DMS79 treated with DMSO at 0.1 percent for 48 hours (cell line): ENCODE data around the gene DOCK9.

Source experiments
- DNase-seq: peaks from one replicate; lab custom pipeline; 2025; lab: John Stamatoyannopoulos, UW

DOCK9 gene

GRCh38 chr13:98945863-98946605, 31.8 kb downstream of the DOCK9 start:
- no peak for DNase-seq

- DNase-seq: no peak
These were observed 33.5 kb downstream of the DOCK9 start for GRCh38 chr13:98944336-98944735.

- DNase-seq: no peak
These were observed 34.9 kb downstream of the DOCK9 start for GRCh38 chr13:98942997-98943396.

DNA sequence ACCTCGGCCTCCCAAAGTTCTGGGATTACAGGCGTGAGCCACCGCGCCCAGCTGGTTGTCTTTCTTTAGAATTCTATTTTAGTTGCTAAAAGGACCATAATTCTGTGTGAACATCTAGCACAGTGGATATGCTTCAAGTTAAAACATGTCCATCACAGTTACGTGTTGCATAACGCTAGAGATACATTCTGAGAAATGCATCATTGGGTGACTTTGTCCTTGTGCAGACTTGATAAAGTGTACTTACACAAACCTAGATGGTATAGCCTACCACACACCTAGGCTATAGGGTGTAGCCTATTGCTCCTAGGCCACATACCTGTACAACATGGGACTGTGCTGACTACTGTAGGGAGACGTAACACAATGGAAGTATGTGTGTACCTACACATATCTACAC, 35.4 kb downstream of the DOCK9 start:
- no peak for DNase-seq

DNA sequence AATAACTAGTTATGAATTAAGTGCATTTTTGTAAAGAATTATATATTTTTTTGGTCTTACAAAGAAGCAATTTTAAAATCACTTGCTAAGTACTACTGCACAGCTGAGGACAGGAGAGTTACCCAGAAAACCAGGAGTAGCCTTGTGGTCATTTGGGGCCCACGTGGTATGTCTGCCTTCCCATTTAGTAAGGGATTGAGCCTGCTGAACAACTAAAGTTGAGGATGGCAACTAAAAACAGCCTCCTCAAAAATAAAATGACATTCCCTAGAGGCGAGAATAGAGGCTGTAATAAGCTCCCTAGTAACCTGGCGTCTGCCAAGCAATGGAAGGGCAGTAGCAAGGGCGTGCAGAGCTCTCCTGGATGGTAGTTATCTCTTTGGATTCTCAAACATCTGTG, 36.3 kb downstream of the DOCK9 start:
- DNase-seq: no peak

- no peak for DNase-seq
These were observed 36.7 kb downstream of the DOCK9 start for GRCh38 chr13:98941126-98941525.

- no peak for DNase-seq
These were observed 37.4 kb downstream of the DOCK9 start for GRCh38 chr13:98940325-98941001.

DNA sequence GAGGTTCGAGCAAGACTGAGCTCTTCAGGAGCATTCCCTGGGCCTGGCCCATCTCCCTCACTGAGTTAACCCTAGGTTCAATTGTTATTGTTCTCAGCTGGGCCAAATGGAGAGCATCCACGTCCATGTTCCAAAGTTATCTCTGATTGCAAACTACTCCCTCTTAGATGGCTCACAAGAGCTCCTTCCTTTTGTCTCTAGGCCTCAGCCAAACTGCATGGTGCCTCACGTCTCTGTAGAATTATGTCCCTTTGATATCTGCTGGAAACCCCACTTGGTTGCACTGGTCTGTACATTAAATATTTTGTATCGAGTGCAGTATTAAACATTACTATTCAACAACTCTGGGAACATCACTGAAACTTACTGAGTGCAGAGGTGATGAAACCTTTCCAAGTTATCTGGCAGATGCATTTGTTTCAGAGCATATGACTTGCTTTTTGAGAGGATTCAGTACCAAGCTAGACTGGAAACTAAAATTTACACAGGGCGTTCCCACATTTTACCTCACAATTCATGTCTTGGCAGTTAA, 38.1 kb downstream of the DOCK9 start:
- DNase-seq: no peak

DNA sequence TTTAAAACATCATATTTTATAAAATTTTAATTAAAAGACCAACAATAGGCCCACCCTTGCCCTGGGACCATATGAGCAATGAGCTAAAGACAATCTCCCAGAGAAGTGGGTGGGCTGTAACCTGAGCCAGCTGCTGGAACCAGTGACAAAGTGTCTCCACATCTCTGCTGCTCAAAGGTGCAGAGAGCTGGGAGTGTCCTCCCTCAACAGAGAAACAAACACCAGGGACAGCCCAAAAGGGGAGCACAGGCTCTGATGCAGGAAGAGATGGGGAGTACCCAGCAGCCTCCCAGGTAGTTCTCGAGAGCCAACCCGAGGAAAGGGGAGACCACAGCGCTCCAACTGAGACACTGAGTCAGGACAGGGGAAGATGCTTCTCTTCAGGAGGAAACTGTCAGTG, 39.1 kb downstream of the DOCK9 start:
- DNase-seq: peak; percentile 36

DNA sequence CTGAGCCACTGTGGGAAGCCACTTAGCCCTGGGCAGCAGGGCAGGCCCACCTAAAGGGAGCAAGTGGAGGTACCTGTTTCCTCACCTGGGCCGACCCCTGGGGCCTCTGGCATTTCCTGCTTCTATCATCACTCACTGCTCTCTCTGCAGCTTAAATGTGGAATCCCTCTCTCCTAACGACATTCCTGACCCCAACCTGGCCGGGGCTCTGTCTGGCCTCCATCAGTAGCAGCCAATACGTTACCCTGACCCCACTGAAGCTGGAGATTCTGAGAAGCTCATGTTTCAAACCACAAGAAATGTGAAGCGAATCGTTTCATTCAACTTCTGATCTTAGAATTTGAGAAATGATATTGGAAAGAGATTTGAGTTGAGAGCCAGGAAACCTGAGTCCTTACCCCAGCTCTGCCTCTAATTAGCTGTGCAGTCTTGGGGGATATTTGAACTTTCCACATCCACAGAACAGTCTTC, 39.9 kb downstream of the DOCK9 start:
- DNase-seq: peak; percentile 35

- DNase-seq: no peak
These were observed 43.6 kb downstream of the DOCK9 start for GRCh38 chr13:98934243-98934642.

GRCh38 chr13:98930151-98930591, 47.7 kb downstream of the DOCK9 start:
- DNase-seq: peak; percentile 66

DNA sequence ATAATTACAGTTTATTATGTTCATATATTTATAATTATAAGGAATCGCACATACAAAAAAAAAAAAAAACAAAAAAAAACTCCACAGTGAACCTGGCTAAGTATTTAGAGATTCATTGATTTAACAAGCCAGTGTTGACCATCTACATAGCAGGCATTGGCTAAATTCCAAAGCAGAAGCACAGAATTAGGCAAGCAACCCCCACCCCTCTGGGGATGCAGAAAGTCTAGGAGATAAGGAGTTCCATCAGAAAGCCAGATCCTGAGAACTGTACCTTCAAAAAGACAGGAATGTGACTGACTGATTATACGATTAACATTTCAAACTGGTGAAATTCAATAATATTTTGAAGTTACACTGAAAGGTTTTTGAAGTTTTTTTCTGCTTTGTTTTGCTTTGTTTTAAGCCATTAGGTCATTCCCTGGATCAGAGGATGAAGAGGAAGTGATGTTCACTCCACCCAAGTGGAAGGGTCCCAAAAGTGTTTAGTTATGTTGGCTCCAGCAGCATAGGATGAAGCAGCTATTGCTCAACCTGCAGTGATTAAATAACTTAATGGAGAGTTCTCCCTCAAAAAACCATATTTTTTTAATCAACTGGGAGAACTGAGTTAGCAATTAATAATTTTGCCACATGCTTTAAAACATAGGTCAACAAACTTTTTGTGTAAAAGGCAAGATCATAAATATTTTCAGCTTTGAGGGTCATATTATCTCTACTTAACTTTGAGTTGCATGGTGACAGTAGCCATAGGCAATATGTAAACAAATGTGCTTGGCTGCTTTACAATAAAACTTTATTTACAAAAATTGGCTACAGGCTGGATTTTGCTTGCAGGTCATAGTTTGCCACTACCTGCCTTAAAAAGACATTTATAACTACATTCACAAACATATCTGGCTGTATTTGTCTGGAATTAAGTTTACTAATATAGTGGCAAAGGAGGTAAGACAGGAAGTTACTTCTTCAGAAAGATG, 49.6 kb downstream of the DOCK9 start:
- no peak for DNase-seq

DNA sequence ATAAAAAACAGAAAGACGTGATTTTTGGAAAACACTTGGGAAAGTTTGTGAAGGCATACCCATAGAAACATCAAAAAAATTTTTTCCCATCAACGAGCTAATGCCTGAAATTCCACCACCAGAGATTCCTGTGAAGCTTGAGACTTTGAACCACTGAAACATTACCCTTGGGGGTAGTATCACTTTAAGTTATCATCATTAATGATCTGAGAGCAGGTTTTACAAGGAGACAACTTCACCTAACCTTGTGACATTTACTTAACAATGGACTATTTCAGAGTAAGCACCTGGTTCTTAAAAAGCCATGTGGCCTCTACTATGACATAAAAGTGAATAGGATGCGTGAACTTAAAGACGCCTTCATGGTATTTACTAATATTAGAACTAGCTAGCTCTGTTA, 51.9 kb downstream of the DOCK9 start:
- no peak for DNase-seq

DNA sequence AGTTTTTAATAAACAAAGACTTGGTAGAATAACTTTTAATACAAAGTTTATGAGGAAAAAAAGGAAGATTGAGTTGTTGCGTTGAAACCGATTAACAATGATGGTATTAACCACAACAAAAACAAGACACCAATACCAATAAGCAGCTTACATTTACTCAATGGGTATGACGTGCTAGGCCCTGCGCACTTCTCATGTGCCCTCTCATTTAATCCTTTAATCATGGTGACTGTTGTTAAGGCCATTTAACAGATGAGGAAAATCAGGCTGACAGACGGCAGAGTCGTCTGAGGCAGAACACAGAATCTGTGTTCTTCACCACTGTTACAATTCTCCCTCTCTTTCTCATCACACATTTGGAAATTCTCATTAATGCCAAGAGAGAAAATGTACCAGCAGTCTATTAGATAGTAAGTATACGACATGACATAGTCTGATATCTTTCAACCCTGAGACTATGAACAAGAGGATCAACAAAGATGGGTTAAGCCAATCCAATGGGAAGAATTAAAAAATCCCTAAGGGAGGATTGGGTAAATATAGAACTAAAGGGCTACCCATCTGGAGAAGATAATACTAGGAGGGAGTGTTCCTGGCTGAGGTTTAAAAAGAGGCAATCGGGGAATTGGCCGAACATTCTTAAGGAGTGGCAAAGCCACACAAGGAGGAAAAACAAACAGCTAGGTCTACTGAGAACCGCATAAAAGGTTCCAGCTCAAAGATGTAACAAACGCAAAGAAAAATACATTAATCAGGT, 54.0 kb downstream of the DOCK9 start:
- no peak for DNase-seq

- DNase-seq: no peak
These were observed 55.6 kb downstream of the DOCK9 start for GRCh38 chr13:98922306-98922705.

- no peak for DNase-seq
These were observed 56.1 kb downstream of the DOCK9 start for GRCh38 chr13:98921786-98922185.

DNA sequence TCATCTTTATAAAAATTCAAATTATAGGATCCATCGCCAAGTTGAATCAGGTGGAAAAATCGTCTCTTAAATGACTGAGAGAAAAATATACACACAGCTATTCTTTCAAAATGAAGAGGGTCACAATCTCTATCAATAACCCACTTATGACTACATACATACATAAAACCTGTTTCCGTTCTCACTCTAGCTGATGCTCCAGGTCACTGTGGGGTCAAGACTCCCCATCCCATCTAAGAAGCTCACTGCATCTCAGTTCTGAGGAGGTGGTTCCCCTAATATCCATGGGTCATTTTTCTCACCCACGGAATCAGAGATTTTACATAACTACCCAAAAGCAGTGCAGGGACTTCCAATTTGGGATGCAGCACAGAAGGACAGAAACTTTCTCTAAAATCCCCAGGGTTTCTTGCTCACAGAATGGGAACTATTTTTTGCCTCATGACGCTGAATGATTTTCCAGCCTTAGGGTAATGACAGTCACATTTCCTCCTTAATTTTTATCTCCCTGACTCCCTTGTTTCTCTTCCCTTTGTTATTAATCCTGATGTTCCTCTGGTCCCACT, 56.8 kb downstream of the DOCK9 start:
- no peak for DNase-seq

GRCh38 chr13:98919566-98919965, 58.3 kb downstream of the DOCK9 start:
- no peak for DNase-seq

DNA sequence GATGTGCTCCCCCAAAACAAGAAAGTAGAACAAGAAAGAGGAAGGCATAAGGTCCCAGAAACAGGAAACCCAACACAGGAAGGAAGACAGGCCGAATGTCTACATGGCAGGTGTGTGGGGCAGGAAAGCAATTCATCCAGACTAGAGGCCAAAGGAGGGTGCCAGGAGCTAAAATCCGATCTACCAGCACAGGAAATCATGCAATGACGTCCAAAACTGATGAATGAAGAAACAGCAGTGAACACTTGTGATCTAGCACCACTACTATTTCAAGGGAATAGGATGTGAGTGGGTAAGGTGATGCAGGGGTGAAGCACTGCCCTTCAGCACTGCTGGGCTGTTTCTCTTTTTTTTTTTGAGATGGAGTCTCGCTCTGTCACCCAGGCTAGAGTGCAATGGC, 59.1 kb downstream of the DOCK9 start:
- no peak for DNase-seq

DNA sequence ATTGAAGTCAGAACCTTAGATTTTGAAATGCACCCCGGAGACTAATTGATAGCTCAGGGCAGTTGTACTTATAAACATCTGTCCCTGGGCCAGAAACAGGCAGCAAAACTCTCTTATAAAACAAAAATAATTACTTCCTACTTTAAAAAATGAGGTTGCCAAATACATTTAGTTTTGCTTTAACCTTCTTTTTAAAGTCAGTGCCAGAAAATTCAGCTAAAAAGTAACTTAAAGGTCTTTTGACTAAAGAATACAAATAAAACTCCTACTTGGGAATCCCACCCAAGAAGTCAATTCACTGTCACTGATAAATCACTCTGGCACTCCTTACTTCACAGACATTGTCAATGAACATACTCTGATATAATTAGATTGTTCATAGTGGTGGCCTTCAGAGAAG, 60.7 kb downstream of the DOCK9 start:
- DNase-seq: peak; percentile 95
